GM12892 (cell line): ENCODE results near the gene GGTLC2.
"Not testable (repeated sequence)": the region's sequence is repeated elsewhere in the genome, so short reads cannot be mapped to it uniquely, and the experiment has no call there.

Experiments used
- POLR2A ChIP-seq: IDR thresholded peaks from 2 replicates; pipeline ENCODE4 v1.6.1; 2011; ENCODE audit warnings: low read depth, low read length, control low read depth
- POLR2AphosphoS5 ChIP-seq: IDR thresholded peaks from 2 replicates; pipeline ENCODE4 v1.6.1; 2011; ENCODE audit warnings: low read depth, low read length, control low read depth
- TAF1 ChIP-seq: IDR thresholded peaks from 2 replicates; pipeline ENCODE4 v1.6.1; 2011; ENCODE audit warnings: low read depth, mild to moderate bottlenecking, control low read depth, low read length, borderline replicate concordance

GRCh38 chr22:22652102-22652501 lies 7.7 kb downstream of the GGTLC2 start:
- not testable (repeated sequence) for TF ChIP-seq POLR2AphosphoS5, TAF1, POLR2A
